ENCODE data around the gene SHPK. TPM values are rescaled to one million over a fixed set of nuclear protein-coding genes. Genes with fewer than 3 reads are reported as not detected.

Gene SHPK
- total and polyA plus RNA-seq, 9 of the 15 experiments (the other 6 are each of a cell fraction or from before 2014, with no cell fraction given), result 2.5 to 16.3 (median 11.8) TPM

DNA sequence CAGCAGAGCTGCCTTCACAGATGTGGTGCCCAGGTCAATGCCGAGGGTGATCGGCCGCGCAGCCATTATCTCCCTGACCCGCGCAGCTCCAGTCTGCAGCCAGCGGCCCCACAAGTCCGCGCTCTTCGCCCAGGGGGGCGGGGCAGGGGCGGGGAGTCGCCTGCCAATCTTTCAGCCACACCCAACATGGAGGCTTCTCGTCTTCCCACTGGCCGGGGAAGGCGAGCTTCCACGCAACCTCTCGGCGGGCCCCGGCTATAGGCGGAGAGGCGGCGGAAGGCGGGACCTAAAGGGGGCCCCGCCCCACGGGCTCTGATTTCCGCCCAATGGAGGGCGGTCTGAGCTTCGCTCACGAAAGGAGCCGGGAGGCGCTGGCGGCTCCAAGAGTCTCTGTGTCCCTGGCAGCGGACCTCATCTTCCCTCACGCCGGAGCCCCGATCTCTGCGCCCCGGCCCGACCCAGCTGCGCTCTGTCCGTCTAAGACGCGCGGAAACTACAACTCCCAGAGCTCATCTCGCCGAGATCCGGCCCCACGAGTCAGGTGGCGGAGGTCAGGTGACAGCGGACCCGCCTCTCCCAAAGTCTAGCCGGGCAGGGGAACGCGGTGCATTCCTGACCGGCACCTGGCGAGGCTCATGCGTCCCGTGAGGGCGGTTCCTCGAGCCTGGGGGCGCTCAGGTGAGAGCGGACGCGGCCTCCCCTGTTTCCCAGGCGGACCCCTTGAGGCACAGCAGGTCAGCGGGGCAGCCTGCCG, at the start of gene SHPK, which contains the start of gene CTNS (continued):
- no peak for TF ChIP-seq PHF21A (IDR thresholded peaks at IDR 0.05; ENCODE audit: borderline replicate concordance, low read depth)
- peak; percentile 51 for TF ChIP-seq POLR2B (IDR thresholded peaks at IDR 0.05; ENCODE audit: low read depth, partially characterized antibody)
- no peak for TF ChIP-seq ZNF133 (CRISPR knock-in tag; IDR thresholded peaks at IDR 0.05)
- no peak for TF ChIP-seq CBX3 (IDR thresholded peaks at IDR 0.05; ENCODE audit: borderline replicate concordance in 1 of 2, low read length in 2 of 2)
- TF ChIP-seq NFYB (IDR thresholded peaks at IDR 0.05; ENCODE audit: extremely low read depth, insufficient read length), result peak; percentile 33
- no peak for TF ChIP-seq RCOR1 (IDR thresholded peaks at IDR 0.05; ENCODE audit: borderline replicate concordance in 1 of 2, low read depth in 2 of 2, low read length in 2 of 2)
- TF ChIP-seq ZNF668 (CRISPR knock-in tag; IDR thresholded peaks at IDR 0.05), result no peak
- TF ChIP-seq, protein P1, sequence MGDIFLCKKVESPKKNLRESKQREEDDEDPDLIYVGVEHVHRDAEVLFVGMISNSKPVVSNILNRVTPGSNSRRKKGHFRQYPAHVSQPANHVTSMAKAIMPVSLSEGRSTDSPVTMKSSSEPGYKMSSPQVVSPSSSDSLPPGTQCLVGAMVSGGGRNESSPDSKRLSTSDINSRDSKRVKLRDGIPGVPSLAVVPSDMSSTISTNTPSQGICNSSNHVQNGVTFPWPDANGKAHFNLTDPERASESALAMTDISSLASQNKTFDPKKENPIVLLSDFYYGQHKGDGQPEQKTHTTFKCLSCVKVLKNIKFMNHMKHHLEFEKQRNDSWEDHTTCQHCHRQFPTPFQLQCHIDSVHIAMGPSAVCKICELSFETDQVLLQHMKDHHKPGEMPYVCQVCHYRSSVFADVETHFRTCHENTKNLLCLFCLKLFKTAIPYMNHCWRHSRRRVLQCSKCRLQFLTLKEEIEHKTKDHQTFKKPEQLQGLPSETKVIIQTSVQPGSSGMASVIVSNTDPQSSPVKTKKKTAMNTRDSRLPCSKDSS (IDR thresholded peaks at IDR 0.05; ENCODE audit: low read depth, partially characterized antibody), result no peak
- no peak for TF ChIP-seq NCOA1 (IDR thresholded peaks at IDR 0.05; ENCODE audit: low read depth)
- TF ChIP-seq CEBPG (CRISPR knock-in tag; IDR thresholded peaks at IDR 0.05), result no peak
- TF ChIP-seq CEBPG (tag; conservative IDR thresholded peaks at IDR 0.05 in 1 of 2, IDR thresholded peaks at IDR 0.05 in 1 of 2), result no peak
- TF ChIP-seq, protein P2, sequence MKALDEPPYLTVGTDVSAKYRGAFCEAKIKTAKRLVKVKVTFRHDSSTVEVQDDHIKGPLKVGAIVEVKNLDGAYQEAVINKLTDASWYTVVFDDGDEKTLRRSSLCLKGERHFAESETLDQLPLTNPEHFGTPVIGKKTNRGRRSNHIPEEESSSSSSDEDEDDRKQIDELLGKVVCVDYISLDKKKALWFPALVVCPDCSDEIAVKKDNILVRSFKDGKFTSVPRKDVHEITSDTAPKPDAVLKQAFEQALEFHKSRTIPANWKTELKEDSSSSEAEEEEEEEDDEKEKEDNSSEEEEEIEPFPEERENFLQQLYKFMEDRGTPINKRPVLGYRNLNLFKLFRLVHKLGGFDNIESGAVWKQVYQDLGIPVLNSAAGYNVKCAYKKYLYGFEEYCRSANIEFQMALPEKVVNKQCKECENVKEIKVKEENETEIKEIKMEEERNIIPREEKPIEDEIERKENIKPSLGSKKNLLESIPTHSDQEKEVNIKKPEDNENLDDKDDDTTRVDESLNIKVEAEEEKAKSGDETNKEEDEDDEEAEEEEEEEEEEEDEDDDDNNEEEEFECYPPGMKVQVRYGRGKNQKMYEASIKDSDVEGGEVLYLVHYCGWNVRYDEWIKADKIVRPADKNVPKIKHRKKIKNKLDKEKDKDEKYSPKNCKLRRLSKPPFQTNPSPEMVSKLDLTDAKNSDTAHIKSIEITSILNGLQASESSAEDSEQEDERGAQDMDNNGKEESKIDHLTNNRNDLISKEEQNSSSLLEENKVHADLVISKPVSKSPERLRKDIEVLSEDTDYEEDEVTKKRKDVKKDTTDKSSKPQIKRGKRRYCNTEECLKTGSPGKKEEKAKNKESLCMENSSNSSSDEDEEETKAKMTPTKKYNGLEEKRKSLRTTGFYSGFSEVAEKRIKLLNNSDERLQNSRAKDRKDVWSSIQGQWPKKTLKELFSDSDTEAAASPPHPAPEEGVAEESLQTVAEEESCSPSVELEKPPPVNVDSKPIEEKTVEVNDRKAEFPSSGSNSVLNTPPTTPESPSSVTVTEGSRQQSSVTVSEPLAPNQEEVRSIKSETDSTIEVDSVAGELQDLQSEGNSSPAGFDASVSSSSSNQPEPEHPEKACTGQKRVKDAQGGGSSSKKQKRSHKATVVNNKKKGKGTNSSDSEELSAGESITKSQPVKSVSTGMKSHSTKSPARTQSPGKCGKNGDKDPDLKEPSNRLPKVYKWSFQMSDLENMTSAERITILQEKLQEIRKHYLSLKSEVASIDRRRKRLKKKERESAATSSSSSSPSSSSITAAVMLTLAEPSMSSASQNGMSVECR (CRISPR knock-in tag; IDR thresholded peaks at IDR 0.05), result peak; percentile 97
- TF ChIP-seq, protein P3, sequence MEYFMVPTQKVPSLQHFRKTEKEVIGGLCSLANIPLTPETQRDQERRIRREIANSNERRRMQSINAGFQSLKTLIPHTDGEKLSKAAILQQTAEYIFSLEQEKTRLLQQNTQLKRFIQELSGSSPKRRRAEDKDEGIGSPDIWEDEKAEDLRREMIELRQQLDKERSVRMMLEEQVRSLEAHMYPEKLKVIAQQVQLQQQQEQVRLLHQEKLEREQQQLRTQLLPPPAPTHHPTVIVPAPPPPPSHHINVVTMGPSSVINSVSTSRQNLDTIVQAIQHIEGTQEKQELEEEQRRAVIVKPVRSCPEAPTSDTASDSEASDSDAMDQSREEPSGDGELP (CRISPR knock-in tag; IDR thresholded peaks at IDR 0.05; ENCODE audit: borderline replicate concordance), result peak; percentile 95
- TF ChIP-seq SRSF7 (optimal IDR thresholded peaks at IDR 0.05; ENCODE audit: low read depth, low read length), result no peak
- no peak for TF ChIP-seq DDX20 (tag; IDR thresholded peaks at IDR 0.05; ENCODE audit: low read depth)
- TF ChIP-seq NFIC (IDR thresholded peaks at IDR 0.05), result no peak
- peak; percentile 83 for TF ChIP-seq SIN3B (IDR thresholded peaks at IDR 0.05; ENCODE audit: low read depth)
- TF ChIP-seq MYNN (IDR thresholded peaks at IDR 0.05), result no peak
- TF ChIP-seq MYNN (CRISPR knock-in tag; IDR thresholded peaks at IDR 0.05), result no peak
- no peak for TF ChIP-seq RBM34 (IDR thresholded peaks at IDR 0.05; ENCODE audit: borderline replicate concordance, insufficient read depth, low read length)
- no peak for TF ChIP-seq ZBTB1 (CRISPR knock-in tag; IDR thresholded peaks at IDR 0.05; ENCODE audit: borderline replicate concordance, low read depth)
- TF ChIP-seq MAFF (IDR thresholded peaks at IDR 0.05; ENCODE audit: low read length), result no peak

Measured in K562 (cell line).